SIG-M5 (cell line): Measurements from ENCODE around the gene PTK7.
"Not testable (repeated sequence)": the region's sequence is repeated elsewhere in the genome, so short reads cannot be mapped to it uniquely, and the experiment has no call there.

Experiments
- DNase-seq: peaks from one replicate; lab custom pipeline; 2025; lab: John Stamatoyannopoulos, UW

PTK7 gene

DNA sequence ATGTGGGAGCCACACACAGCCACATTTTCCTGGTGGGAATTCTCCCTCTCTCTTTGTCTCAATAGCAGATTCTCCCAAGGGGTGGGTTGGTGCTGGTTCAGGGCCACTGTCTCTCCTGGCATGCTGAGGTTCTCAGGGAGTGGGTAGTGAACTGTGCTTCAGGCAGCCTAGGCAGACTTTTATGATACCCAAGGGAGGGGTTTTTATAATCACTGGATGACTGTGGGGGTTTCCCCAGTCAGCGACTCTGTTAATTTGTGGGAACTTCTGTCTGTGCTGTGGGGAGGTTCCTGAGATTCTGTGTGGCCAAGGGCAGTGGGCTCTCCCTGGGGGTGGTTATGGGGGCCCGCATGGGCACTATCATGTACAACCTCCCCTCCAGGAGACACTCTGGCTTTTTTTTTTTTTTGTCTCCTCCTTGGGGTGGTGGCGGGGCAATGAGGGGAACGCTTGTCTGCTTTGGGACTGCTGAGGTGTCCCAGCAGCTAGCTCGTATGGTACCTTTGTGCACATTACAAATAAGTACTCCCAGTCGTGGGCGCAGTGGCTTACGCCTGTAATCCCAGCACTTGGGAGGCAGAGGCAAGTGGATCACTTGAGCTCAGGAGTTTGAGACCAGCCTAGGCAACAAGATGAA, 10.0 kb downstream of the PTK7 start:
- DNase-seq, result no peak

DNA sequence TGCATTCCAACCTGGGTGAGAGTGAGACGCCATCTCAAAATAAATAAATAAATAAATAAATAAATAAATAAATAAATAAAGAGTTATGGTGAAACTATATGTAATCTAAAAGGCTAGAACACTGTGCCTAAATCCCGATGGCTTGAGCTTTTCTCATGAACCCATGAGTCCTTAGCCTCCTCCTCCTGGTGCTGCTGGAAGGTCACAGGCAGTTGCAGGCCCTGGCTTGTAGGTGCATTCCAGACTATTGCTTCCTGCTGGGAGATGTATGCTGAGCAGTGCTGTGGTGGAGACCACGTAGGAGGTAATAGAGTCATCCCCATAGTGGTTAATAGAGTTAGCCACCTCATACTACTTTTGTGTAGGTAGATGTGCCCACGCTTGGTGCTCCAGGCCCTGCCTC, 12.5 kb downstream of the PTK7 start:
- DNase-seq, result no peak

DNA sequence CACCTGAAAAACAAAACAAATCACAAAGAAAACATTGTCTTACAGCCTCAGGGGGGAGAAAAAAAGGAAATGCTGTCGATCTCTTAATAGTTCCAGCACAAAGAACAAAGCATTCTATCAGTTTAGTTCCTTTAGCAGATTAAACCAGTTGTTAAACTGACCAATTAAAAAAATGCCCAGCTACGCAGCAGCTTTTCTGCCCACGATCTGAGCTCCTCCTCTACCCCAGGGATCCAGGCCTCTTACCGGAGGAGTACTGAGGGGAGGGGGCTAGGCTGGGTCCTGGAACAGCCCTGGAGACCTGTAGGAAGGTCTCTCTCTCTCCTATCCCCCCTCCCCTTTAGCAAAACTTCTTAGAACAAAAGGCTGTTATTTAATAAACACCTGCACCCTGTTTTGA, 13.4 kb downstream of the PTK7 start:
- no peak for DNase-seq

DNA sequence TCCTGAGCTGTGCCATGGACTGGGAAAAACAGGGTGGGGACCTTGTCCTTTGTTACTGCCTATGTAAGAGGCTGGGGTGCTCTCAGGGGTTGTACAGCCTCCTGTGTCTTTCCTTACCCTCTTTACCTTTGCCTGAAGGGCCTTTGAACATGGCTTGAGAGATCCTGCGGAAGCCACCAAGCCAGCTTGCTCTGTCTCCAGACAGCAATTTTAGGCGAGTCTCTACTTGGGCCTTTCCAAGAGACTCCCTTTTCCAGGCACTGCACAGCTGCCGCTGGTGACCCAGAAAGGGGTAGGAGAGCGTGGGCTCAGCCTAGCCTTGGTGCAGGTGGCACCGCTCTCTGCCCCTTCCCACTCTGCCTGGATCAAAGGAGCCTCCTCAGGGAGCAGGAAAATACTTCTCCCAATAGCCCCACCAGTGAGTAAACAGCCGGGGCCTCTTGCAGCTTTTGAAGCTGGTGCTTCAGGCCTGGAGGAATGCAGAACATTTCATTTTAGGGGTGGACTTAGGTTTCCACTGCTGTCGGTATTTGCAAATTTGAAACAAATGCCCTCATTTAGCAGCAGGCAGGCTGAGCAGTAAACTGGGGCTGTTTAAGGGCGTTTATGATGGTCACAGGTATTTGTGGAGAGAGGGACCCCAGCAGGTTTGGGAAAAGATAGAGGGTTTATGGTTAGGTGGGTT, 13.9 kb downstream of the PTK7 start:
- DNase-seq, result no peak

DNA sequence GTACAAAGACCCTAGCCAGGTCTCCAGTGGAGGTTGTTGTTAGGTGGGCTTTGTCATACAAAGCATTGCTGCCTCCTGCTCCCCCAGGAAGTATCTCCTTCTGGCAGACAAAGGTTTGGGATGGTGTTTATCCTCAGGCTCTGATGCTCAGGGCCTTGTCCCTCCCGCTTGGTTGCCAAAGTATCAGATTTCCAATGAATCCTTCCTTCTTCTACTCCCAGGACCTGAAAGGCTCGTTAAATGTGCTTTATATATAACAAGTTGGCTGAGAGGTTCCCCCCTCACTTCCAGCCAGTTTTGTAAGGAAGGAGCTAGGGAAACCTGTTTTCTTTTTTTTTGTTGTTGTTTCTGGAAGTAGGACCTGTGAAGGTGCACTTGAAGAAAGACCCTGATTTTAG, 14.4 kb downstream of the PTK7 start:
- DNase-seq, result no peak

DNA sequence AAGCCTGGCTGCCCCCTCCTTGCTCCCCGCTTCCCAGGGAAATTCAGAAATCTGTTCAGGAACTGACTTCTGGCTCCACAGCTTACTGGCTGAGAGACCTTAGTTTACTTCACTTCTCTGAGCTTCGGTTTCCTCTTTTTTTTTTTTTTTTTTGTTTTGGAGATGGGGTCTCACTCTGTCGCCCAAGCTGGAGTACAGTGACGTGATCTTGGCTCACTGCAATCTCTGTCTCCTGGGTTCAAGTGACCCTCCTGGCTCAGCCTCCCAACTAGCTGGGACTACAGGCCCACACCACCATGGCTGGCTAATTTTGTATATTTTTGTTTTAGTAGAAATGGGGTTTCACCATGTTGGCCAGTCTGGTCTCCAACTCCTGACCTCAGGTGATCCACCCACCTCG, 14.9 kb downstream of the PTK7 start:
- no peak for DNase-seq

DNA sequence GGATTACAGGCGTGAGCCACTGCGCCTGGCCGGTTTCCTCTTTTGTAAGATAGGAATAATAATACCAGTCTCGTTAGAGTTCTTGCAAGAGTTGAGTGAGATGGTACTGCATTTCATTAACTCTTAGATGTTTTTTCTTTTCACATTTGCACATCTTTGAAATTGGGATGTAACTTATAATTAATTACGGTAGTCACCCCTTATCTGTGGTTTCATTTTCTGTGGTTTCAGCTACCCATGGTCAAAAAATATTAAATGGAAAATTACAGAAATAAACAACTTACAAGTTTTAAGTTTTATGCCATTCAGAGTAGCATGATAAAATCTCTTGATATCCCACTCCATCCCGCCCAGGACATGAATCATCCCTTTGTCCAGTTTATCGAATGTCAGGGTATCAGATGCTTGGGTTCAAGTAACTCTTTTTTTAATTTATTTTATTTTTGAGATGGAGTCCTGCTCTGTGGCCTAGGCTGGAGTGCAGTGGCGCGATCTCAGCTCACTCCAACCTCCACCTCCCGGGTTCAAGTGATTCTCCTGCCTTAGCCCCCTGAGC, 15.4 kb downstream of the PTK7 start:
- no peak for DNase-seq

DNA sequence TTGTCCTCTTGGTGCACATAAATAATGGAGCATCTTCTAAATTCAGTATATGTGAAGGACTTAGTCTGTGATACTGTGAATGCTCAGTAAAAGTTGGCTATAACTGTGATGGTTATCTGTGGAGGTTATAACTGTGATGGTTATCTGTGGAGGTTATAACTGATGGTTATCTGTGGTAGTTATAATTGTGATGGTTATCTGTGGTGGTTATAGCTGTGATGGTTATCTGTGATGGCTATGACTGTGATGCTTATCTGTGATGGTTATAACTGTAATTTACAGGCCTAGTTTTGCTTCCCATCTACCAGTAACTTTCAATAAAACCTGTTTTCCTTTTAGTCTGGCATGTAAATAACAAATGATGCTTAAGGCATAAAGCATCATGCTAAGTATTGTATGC, 16.5 kb downstream of the PTK7 start:
- DNase-seq, result no peak

DNA sequence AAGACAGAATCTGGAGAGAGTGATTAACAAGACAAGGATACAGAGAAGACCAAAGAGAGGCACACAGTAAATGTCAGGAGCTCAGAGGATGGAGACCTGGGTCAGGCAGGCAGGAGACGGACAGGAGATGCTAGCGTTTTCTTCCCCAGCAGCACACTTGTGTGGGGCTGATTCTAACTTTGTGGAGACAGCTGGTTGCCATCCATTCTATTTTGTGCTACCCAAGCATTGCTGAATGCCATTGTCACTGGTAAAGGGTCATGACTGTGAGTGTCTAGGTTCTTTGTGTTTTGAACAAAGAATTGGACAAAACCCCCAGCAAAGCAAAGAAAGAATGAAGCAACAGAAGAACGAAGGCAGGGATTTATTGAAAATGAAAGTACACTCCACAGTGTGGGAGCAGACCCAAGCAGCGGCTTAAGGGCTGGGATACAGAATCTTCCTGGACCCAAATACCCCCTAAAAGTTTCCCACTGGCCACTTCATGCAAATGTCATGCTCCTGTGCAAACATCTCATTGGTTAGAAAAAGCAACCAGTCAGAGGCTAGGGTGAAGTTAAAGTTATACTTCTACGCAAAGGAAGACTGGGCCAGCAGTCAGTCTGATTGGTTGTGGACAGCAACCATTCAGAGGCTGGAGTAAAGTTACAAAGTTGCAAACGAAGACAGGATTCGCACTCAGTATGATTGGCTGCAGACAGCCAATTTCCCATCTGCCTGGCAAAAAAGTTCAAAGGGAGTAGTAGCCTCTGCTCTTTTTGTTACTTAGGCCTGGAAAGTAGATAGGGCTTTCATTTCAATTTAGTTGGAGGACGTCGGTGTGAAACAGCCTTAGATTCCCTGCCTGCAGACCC, 17.5 kb downstream of the PTK7 start:
- no peak for DNase-seq

DNA sequence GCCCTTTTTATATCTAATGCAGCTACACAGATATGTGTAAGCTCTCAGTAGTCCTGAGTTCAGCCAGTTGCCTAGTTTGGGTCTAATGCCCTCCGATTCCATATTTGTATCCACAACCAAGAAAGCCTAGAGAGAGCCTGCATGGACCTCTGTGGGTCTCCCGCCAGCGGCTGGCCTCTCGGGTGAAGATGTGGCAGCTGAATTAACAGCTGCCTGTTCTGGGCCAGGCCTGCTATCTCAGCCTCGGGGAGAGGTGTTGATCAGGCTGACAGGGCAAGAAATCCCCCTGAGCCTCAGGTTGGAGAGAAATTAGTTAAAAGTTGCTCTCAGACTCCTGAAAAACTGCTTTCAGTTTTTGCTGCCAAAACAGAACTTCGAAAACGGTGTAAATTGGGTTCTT, 19.8 kb downstream of the PTK7 start:
- no peak for DNase-seq

DNA sequence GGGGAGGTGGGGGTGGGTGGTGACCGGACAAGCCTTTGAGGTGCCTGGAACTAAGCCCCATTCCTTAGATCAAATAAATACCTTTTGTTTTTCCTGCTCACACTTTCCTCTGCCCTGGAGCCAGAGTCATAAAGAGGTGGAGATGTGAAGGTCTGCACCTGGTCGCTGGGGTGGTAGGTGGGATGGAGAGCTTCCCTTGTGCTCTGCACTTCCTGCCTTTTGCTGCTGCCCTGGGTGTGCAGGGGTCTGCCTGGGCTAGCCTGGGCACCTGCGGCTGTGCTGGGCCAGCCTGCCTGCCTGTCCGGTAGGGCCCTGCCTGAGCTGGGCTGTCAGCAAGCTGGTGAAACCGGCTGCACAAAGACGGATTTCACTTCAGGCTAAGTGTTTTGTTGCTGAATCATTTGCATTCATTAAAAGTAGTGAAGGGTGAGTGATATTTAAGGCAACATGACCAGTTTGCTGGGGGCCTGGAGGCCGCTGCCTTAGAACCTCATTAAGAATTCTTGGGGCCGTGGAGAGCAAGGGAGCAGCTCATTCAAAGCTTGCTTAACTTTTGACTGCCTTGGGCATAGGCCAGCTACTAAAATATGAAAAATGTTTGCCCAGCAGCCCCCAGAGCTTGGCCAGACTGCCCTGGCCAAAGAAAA, 20.5 kb downstream of the PTK7 start:
- no peak for DNase-seq

DNA sequence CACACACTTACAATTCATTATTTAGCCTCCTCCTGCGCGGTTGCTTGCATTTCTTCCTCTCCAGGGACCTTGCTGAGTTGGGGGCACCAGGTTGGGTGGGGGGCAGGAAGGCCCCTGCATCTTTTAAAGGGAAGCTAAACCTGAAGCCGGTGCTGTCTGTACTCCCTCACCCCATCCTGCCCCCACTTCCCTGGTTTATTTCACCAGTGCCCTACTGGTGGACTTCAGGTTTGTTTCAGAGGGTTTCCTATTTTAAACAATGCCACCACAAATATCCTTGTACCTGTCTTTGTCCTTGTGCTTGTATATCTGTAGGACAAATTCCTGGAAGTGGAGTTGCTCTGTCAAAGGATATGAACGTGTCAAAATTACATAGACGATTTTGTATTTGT, 21.0 kb downstream of the PTK7 start:
- DNase-seq, result no peak

DNA sequence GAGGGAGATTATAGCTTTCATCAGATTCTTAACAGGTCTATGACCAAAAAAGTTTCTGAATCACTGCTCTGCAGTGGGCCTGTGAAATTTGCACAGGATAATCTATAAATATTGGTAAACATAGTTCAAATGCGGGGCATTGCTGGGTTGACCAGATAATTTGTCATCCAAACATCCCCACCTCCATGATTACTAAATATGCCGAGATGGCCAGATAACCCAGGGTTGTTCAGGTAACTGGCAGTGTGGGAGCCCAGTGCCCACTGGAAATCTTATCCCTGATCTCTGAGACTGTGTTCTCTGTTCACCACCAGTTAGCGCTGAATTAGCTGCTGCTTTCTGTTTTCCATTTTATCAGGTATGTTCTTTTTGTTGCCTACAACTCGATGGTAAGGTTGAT, 21.4 kb downstream of the PTK7 start:
- no peak for DNase-seq

DNA sequence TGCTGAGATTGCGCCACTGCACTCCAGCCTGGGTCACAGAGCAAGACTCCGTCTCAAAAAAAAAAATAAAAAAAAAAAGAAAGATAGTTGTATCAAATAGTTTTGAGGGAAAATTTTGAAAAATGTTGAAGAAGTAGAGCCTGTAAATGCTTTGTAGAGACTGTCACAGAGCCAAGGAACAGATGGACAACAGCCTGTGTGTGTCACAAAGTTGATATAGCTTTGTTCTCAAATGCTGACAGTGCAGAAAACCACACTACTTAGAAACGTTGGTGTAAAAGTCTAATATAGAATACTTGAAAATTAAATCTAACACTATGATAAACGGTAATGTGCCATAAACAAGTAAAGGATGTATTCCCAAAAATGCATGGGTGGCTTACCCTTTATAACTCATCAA, 25.4 kb downstream of the PTK7 start:
- DNase-seq, result no peak

DNA sequence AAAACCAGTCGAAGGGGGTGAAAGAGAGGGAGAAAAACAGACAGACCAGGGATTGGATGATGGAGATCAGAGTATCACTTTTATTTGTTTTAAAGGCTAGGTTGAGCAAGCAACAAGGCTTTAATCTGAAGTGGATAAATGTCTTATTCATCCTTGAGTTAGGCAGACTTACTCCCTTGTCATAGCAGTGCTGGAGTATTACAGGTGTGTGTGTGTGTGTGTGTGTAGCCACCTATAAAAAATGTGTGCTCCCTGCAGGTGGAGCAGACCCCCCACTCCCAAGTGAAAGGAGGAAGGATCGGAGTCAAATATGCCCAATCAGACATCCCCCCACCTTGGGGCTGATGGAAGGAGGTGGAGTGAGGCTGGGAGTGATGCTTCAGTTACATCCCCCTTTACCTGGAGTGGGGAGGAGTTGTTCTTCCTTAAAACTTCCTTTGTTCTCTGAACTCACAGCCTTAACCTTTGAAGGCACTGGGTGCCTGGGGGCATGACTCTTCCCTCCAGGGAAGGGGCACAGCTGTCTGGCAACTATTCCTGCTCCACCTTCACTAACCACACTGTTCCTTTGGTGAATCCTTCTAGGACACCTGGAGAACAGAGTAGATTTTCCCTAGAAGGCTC, 27.3 kb downstream of the PTK7 start:
- DNase-seq, result no peak

DNA sequence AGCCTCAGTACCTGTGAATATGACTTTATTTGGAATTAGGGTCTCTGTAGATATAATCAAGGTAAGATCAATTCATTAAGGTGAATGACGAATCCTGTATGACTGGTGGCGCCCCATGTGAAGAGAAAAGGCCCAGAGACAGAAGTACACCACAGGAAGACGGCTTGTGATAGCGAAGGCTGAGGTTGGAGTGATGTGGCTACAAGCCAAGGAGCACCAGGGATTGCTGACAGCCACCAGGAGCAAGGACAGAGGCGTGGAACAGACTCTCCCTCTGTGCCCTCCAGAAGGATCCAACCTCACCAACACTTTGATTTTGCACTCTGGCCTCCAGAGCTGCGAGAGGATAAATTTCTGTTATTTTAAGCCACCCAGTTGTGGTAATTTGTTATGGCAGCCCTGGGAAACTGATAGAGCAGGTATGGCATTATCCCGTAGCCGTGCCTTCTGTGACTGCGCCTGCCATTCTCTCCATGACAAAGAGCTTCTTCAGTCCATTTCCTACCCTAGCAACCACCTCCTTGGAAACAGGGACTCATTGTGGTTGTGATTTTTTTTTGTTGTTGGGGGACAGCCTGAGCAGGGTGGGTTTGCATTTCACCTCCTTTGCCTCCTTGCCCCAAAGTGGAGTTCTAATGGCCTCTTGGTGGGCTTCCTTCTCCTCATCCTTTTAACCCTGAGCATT, 29.6 kb downstream of the PTK7 start:
- no peak for DNase-seq

DNA sequence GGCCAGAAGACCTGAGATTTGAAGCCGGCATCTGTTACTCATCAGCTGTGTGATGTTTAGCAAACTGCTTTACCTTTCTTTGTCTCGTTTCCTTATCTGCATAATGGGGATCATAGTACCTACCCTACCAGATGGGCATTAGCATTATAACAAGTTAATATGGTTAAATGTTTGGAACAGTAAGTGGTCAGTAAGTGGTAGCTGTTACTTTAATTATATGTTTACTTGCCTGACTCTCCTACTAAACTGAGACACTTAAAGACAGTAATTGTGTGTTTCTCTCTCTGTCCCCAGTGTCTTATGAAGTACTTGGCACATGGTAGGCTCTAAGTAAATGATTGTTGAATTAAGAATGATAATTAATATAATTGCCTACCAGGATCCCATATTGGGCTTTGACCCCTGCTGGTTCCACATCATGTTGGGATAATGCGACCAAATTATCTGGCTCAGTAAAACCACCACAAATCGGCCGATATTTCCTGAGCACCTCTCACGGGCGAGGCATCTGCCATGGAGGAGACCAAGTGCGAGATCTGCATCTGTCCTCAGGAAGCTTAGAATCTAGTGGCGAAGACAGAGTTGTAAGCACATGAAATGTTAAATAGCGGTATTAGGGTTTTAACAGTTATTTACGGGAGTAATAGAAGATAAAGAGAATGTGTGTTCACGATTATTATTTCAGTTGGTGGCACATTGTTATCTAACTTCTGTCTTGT, 31.4 kb downstream of the PTK7 start:
- DNase-seq, result no peak

DNA sequence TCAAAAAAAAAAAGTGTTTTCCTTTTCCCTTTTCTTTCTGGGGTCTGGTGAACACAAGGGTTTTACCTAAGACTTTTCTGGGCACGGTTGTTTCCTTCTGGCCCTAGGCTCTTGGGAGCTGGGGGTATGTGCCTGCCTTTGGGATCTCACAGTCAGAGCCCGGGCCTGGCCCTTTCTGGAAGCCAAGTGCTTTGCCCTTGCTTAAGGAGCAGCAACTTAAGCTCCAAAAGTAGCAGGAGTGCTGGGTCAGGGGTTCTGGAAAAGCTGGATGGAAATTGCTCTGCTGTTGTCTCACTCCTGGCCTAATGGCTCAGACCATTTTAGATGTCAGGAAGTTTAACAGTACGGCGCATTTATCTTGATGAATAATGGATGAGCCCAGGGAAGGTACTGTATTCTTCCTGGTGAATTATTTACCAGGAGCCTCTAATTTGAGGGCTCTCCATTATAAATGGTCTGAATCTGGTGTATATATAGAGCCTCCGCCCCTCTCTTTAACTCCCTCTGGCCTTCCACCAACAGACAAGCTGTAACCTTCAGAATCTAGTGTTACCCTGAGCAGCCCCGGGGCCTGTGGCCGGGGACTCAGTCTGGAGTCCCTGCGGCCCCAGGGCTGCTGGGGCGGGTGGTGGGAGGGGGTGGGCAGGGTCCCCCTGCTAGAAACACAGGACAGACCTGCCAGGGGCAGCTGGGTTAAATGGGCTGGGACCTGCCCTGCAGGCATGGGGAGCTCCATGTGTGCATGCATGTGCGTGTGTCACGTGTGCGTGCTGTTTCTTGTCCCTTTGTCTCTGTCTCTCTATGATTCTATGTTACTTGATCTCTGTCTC, 37.5 kb downstream of the PTK7 start:
- no peak for DNase-seq

DNA sequence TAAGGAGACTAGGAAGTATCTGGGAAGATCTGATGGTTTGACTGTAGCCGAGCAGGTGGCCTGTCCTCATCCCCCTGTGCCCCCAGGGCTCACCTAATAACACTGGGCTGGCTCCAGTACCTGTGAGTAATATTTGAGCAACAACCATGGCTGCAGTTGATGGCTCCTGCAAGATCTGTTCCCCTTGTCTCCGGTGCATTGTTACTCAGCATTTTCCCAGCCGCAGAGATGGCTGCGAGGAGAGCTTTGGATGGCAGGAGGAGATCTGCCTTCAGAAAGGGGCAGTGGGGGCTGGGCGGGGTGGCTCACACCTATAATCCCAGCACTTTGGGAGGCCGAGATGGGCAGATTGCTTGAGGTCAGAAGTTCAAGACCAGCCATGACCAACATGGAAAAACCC, 39.3 kb downstream of the PTK7 start:
- no peak for DNase-seq

DNA sequence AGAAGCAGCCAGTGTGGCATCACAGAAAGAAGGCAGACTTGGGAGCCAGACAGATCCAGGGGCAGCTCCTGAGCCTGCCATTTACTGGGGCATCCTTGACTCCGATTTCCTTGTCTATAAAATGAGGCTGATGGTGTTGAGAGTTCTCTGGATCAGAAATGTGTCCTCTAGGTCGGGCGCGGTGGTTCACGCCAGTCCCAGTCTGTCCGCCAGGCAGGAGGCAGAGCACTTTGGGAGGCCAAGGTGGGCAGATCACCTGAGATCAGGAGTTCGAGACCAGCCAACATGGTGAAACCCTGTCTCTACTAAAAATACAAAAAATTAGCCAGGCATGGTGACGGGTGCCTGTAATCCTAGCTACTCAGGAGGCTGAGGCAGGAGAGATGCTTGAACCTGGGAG, 41.4 kb downstream of the PTK7 start:
- not testable (repeated sequence) for DNase-seq
